HG03442 (cell line): ENCODE data around the gene TTC39A.

Experiments used
- ATAC-seq: cut with Tn5 transposase; IDR thresholded peaks from one replicate; pipeline ENCODE4 v1.9.1; 2021; ENCODE audit warnings: mild to moderate bottlenecking, moderate library complexity; ENCODE audit not compliant: unreplicated experiment

TTC39A gene

DNA sequence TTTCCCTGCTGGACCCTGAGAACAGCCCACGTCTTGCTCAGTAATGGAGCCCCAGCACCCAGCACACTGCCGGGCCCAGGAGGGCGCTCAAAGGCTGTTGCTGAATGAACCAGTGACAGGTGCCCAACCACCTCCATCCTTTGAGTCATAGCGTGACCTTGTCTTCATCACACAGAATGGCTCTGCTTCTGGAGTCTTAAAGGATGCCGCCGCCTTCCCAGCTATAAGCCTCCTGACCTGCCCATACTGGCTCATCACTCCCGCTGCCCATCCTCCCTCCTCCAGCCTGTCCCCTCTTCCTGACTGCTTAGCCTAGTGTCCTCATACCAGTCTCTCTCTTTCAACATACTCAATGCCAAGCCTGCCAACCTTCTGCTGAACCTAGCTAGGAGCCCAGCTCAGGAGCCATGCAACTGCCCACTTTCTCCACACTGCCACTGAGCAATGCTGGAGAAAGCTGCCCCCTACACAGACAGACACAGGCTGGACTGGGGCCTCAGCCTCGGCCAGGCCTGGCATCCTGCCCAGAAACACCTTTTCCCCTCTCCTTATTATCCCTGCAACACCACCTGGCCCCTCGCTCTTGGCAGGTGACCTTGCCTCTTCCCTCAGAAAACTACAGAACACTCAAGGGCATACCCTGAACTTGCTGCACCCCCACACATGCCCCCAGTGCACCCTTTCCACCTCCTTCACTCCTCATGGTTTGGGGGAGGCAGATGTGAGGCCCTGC, 14.1 kb downstream of the TTC39A start:
- no peak for ATAC-seq

DNA sequence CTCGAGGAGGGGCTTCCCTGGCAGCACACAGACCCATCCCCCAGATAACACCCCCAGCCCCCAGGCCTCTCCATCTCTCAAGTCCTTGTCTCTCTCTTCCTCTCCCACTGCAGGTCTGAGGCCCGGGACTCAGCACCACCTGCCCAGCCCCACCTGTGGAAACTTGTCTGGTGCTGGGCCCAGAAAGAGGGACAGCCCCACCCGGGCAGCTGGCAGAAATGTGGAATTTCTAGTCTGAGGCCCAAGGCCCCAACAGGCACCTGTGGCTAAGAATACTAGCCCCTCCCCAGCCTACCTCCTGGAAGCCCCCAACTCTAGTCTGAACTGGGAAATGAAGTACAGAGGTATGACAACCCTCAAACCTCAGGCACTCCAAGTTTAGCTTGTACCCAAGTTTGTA, 15.4 kb downstream of the TTC39A start:
- ATAC-seq: no peak

DNA sequence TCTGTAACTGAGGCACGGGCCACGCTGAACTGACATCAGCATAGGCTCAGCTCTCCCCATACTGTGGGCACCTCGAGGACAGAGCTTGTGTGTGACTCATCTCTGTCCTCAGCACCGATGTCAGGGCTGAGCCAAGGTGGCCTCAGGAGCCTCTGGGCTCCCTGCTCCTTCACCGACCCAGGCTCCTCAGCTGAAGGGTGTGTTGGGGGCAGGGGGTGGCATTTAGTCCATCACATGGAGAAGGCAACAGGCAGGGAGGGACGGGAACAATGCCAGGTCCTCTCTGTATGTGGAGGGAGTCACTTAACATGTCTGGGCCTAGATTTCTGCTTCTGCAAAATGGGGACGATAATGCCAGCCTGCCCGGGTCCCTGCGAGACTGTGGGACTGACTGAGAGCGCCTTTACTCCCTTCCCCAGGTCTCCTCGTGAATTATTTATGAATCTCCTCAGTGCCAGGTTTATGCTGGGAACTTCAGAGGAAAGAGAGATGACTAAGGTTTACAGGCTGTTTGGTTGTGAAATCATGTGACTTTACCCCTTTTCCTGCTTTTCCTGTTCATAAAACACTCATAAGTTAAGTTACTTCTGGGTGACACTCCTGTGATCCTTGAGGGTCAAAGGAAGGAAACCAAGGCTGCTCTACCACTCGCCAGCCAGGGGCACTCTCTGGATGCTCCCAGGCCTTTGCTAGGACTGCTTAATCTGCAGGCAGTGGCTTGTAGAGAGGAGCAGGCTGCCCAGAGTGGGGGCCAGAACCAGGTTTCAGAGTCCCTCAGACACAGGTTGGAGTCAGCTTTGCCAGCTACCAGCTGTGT, 16.2 kb downstream of the TTC39A start:
- ATAC-seq: no peak

DNA sequence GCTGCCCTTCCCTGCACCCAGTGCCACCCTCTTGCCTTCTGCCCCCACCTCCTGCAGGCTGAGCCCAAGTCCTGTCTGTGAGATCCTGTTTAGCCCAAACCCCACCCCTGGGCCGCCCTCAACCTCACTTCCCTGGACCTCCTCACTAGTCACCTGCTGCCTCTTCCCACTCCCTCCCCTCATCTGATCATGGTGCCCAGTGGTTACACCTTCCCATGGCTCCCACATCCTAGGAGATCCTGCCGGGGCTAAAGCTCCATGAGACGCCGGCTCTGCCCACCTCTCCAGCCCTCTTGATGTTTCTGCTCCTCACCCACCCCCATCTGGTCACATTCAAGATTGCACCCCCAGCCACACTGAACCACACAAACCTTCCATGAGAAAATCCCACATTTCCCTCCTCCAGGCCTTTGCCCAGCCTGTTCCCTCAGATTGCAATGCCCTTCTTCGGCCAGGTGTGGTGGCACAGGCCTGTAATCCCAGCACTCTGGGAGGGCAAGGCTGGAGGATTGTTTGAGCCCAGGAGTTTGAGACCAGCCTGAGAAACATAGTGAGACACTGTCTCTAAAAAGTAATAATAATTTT, 17.0 kb downstream of the TTC39A start:
- ATAC-seq: no peak

DNA sequence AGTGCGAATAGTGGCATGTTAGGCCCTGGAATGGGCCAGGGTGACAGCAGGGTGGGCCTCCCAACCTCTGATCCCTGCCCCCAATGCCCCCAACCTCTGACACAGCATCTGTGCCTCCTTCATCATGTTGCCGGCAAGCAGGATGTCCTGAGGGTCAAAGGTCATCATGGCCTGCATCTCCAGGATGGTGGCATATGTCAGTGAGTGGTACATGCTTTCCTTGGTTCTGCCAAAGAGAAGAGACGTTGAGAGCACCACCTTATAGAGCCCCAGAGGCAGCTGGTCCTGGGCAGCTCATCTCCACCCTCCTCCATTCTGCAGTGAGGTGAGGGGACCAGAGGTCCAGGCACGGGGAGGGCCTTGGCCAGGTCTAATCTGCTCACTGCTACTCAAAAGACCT, 17.6 kb downstream of the TTC39A start:
- no peak for ATAC-seq

DNA sequence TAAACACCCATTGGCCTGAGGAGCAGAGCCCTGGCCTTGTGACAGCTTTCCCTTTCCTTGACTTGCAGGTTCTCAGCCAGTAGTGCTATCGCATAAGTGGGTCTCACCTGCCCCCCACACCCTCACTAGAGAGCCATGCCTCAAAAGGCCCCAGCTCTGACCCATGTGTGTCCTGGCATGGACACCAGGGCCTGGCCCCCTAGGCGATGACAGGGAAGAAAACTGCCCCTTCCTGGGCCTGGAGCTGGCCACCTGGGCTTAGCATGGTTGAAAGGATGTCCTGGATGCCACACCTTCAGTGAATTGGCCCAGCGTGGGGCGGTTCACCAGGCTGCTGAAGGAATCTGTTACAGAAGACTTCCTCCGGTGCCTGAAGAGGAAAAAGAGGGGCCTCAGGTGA, 18.5 kb downstream of the TTC39A start:
- ATAC-seq: no peak

DNA sequence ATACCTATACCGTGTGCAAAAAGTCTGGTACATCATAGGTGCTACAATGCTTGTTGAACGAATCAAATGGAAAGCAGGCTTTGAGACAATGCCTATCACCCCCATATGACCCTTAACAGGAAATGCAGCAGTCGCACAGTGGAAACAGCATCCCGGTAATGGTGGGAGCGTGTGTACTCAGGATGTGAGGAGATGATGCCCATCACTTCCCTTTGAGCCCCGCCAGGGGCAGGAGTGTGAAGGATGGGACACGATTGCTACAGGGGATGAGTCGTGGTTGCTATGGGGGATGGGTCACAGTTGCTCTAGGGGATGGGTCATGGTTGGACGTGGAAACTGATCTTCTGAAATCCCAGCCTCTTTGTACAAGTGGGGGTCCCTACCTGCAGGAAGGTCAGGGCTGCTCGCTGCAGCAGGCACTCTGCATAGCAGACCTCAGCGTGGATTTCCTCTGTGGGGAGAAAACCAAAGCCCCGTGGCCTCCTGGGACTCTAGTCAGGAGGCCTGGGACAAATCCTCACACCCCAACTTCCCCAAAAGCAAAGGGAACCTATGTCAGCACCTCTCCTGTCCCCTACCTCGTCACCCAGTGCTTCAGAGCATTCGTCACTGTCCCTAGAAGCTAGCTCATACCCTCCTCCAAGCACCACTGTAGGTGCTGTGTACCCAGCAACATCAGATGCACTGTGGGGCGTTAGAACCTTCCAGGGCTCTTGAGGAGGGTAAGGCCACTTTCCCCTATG, 19.3 kb downstream of the TTC39A start:
- ATAC-seq: no peak

DNA sequence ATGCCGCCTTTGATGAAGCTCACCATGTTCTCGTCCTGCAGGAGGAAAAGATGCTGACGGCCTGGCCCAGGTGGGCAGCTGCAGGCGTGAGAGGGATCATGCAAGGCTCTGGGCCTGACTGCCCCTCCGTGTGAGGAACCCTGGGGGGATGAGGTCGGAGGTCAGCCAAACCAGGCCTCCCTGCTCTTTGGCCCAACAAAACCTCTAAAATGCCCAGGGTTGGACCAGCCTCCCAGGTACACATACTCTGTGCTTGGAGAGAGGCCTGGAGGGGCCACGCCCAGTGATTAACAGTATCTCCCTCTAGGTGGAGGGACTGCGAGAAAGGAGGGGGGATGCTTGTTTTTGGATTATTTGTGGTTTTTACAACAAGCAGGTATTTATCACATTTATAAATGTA, 21.1 kb downstream of the TTC39A start:
- no peak for ATAC-seq

DNA sequence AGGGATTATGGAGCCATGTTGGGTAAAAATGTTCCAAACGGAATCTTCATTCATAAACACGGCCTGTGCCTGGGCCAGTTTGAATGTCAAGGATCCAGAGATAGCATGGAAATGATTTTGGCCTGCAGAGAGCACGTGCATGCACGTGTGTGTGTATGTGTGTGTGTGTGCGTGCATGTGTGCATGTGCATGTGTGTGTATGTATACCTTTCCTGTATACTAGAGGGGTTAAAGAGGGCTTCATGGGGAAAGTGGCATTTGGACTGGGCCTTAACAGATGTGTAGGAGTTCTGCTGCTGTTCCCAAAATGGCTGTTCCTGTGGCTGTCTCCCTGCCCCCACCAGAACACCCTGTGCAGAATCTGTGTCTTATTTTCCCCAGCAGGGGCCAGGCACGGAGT, 21.7 kb downstream of the TTC39A start:
- no peak for ATAC-seq

DNA sequence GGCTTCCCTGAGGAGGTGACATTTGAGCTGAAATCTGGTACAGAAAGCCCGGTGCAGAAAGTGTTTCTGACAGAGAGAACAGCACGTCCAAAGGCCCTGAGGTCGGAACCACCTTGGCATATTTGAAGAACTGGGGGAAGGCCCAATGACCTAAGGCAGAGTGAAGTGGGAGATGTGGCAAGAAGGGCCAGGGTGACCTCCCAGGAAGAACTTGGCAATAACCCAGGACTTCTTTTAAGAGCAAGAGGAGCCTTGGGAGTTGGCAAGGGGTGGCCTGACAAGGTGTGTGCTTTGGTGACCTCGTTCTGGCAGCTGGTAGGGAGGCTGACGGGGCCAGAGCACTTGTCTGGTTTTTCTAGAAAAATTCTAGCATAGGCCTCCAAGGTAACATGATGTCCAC, 23.4 kb downstream of the TTC39A start:
- no peak for ATAC-seq

DNA sequence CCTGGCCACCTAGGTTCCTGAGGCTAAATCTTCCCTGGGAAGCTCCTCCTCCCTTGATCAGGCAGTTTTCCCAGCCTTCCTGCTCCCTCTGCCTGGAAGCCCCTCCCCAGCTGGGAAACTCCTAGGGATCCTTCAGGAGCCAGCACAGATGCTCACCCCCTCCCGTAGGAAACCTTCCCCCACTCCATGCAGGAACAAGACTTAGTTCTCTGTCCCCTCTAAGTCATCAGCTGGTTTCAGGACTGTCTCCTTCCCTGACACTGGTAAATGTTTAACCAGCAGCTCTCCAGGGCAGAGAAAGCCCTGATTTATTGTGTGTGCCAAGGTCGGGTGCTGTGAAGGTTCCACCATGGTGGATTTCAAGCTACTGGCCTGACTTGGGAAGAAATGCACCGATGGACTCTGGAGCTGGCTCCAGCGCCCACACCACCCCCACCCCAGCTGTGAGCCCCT, 25.0 kb downstream of the TTC39A start:
- no peak for ATAC-seq

DNA sequence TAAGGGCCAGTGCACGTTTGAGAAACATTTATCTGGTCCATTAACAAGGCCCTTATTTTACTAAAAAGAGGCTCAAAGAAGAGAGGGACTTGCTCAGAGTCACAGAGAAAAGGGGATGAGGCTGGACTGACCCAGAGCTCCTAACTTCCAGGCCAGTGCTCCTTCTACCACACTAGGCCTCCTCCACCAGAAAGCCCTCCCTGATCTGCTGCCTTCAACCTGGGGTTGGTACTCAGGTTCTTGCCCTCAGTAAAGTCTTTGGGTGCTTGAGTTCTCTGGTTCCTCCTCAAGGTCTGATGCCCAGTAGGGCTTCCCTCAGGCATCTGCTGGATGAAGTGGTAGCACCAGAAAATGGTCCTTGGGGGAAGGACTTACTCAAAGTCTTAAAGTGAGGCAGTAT, 26.0 kb downstream of the TTC39A start:
- ATAC-seq: no peak

DNA sequence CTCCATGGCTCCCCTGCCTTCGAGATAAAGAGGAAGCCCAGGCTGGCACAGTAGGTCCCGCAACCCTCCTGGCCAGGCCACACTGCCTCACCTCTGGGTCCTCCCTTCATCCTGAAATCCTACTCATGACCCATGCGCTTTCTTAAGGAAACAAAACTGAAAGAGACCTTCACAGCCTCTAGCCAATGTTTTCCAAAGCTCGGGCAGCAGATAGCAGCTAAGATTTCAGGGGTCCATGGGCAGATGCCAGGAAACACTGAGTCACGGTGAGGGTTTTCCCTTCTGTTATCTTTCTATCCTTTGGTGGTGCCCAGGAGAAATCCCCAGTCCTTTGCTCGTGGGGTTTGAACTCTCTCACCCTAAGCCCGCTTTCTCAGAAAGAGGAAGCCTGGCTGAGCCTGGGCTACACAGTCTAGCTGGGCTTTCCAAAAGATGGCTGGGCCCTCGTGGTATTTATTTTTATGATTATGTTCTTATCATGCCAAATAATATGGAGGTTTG, 26.6 kb downstream of the TTC39A start:
- peak; percentile 29 for ATAC-seq

DNA sequence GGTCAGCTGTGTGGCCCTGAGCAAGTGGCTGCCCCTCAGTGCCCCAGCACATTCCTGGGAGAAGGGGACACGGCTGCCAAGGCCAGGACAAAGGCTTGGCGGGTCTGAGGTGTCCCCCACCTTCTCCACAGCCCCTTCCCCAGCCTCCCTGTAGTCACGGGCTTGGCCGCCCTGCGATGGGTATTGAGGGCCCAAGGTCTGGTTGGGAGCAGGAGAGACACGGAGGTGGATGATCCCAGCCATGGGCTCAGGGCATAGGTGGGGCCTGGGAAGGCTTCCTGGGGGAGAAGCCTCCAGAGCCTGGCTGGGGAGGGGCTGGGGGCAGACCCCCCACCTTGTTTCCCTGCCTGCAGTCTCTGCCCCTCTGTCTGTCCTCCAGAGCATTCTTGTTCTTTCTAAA, 27.0 kb downstream of the TTC39A start:
- peak; percentile 7 for ATAC-seq

DNA sequence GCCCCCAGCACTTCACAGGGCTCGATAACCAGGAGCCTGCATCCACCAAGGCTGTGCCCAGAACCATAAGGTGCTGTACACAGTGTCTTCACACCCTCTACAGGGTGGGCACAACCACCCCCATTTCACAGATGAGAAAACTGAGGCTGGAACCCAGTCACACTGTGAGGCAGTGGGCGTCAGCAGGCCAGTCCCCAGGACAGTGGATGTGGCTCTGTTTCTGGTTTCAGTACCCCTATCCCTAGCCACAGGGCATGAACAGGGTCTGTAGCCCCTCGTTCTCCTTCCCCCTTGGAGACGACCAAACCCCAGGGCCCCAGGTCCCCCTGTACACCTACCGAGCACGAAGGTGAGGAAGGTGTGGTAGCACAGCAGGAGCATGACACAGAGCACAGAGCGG, 27.6 kb downstream of the TTC39A start:
- no peak for ATAC-seq

DNA sequence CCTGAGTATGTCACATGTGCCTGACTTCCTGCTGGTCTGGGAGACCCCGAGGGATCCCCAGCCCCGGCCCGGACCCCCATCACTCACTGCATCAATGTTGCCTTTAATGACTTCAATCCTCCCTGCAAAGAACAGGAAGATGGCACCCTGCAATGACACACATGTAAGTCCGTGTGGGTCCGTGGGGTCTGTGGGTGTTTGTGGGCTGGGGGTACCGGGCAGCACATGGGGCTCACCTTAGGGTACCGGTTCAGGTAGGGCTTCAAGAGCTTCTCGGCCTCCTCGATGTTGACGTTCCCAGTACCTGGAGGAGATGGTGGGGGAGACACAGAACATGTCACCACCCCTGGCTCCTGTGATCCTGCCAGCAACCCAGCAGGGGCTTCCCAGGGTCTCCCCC, 28.1 kb downstream of the TTC39A start:
- no peak for ATAC-seq

DNA sequence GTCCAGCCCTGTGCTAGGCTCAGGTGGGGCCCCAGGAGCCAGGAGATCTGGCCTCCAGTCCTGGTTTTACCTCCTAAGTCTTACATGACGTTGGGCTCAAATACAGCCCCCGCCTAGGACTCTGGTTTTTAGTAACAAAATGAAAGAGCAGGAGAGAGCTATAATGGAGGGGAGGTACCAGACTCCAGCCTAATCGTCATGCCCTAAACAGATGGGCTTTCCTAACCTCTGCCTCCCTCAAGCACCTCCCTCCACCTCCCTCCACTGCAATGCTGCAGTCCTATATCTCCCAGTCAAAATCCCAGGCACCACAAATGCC, 28.6 kb downstream of the TTC39A start:
- ATAC-seq: no peak

DNA sequence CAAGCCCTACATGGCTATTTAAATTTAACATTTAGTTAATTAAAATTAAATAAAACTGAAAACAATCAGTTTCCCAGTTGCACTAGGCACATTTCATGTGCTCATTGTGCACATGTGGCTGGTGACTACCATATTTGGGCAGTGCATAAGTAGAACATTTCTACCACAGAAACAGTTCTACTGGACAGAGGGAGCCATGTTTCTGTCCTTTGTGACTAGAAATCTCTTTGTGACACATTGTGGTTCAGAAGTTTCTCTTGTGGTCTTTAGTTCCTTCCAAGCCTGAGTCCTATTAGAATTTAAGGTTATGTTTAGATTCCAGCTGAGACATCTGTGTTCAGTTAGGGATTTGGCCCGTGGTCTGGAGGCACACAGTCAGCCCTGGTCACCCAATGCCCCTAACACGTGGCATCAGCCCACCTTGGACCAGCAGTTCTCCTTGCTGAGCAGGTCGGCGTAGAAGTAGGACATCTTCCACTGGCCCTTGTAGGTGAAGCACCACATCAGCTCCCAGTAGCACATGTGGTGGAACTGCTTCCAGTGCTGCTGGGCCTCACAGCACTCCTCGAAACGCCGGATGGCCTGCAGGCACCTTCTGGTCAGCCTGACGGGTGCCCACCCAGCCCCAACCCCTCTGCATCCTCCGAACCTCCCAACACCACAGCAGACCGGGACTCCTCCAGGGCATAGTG, 29.1 kb downstream of the TTC39A start:
- ATAC-seq: no peak

DNA sequence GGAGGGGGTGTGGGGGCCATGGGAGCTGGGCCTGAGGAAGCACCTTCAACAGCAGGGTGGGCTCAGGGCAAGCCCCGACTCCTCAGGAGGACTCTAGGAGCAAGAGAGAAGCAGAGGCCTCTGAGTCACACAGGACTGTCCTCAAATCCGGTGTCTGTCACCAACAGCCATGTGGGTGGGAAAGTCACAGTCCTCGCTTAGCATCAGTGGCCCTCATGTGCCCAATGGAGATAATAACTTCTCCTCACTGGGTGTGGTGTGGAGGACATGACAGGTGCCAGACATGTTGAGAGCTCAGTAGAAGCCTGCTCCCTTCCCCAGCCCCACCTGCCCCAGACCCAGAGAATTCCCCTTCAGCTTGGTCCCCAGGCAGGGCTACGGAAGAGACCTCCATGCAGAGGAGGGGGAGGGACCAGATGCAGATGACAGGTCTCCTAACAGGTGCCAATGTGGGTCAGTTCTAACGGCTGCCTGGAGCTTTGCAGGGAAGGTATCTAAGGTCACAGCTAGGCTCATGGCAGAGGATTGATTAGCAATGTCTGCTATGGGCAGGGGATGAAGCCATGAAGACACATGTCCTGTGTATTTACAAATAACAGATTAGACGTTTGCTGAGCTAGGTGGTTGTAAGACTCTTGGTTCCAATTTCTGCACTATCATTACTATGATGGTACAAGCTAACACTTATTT, 30.2 kb downstream of the TTC39A start:
- ATAC-seq: no peak
